ENCODE measurements around the gene OSBPL9.
"Not testable (repeated sequence)": the region's sequence is repeated elsewhere in the genome, so short reads cannot be mapped to it uniquely, and the experiment has no call there.

The OSBPL9 gene

GRCh38 chr1:51818487-51818886, 201.6 kb downstream of the OSBPL9 start:
- no peak for DNase-seq

GRCh38 chr1:51819021-51819420, 202.1 kb downstream of the OSBPL9 start:
- DNase-seq, result not testable (repeated sequence)

GRCh38 chr1:51819810-51820209, 202.9 kb downstream of the OSBPL9 start:
- DNase-seq, result no peak

- DNase-seq, result no peak
These were observed 212.2 kb downstream of the OSBPL9 start for GRCh38 chr1:51829058-51829457.

GRCh38 chr1:51833700-51834099, 216.8 kb downstream of the OSBPL9 start:
- DNase-seq, result no peak

GRCh38 chr1:51837243-51837642, 220.4 kb downstream of the OSBPL9 start:
- DNase-seq, result no peak
